Activated T-cell treated with anti-CD3 and anti-CD28 coated beads for 4 hours (primary cell): Measurements from ENCODE around the gene F12.

Experiments used
- DNase-seq: peaks from one replicate; pipeline ENCODE4 v3.0.0-alpha.2; 2020

The F12 gene

GRCh38 chr5:177410575-177410974, 1.2 kb upstream of the F12 start:
- no peak for DNase-seq

- DNase-seq = no peak
Observed at GRCh38 chr5:177405805-177406204, 3.6 kb downstream of the F12 start.

GRCh38 chr5:177405312-177405711, 4.1 kb downstream of the F12 start:
- DNase-seq = no peak

GRCh38 chr5:177404641-177405179, 4.7 kb downstream of the F12 start:
- no peak for DNase-seq

GRCh38 chr5:177403792-177404640, 5.3 kb downstream of the F12 start:
- DNase-seq = peak; percentile 76

GRCh38 chr5:177403102-177403791, 6.1 kb downstream of the F12 start:
- DNase-seq = no peak

- peak; percentile 37 for DNase-seq
Observed at GRCh38 chr5:177402271-177403043, 6.9 kb downstream of the F12 start.

- no peak for DNase-seq
Observed at GRCh38 chr5:177399997-177400868, 9.1 kb downstream of the F12 start, which contains the start of gene PFN3. TSS of gene PFN3 (minus strand) at chr5:177400661. CDS start at chr5:177400576, 85 bp downstream.

GRCh38 chr5:177397875-177398390, 11.4 kb downstream of the F12 start:
- no peak for DNase-seq

GRCh38 chr5:177396807-177397206, 12.6 kb downstream of the F12 start:
- DNase-seq = no peak

- no peak for DNase-seq
Observed at GRCh38 chr5:177396078-177396477, 13.3 kb downstream of the F12 start.

GRCh38 chr5:177393990-177394389, 15.4 kb downstream of the F12 start:
- no peak for DNase-seq

- no peak for DNase-seq
Observed at GRCh38 chr5:177393206-177393765, 16.1 kb downstream of the F12 start.

- DNase-seq = no peak
Observed at GRCh38 chr5:177392765-177393164, 16.6 kb downstream of the F12 start.

- peak; percentile 83 for DNase-seq
Observed at GRCh38 chr5:177390363-177391300, 18.7 kb downstream of the F12 start.

GRCh38 chr5:177389241-177390169, 19.9 kb downstream of the F12 start:
- no peak for DNase-seq

- no peak for DNase-seq
Observed at GRCh38 chr5:177388521-177389052, 20.8 kb downstream of the F12 start.

- no peak for DNase-seq
Observed at GRCh38 chr5:177387405-177387804, 22.0 kb downstream of the F12 start.

GRCh38 chr5:177386542-177386941, 22.8 kb downstream of the F12 start:
- no peak for DNase-seq
